Ramos (cell line): ENCODE measurements around the gene EPC1.

Source experiments
- in situ Hi-C: fragments of 300-500 bp; cut with MboI; formaldehyde crosslinking; loops from one replicate; pipeline ENCODE4 v1.14.3; 2022; ENCODE audit warnings: low sequenced_read_pairs; ENCODE audit not compliant: unreplicated experiment

The EPC1 gene

DNA sequence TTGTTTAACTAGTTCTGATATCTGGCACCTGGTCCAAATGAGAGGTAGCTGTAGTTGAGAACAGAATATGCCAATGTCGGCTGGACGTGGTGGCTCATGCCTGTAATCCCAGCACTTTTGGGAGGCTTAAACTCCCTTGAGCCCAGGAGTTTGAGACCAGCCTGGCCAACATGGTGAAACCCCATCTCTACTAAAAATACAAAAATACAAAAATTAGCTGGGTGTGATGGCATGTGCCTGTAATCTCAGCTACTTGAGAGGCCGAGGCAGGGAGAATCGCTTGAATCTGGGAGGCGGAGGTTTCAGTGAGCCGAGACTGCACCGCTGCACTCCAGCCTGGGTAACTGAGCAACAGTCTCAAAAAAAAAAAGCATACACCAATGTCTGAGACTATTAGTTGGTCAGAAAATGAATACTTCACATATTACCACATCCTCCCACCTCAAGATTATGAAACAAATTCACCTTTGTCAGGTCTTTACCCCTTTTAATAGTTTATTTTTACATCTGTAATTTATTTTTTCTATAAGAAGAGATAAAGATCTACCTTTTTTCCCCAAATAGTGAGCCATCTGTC is 38.8 kb downstream of the EPC1 start:
- in situ Hi-C loops: no loop called here

DNA sequence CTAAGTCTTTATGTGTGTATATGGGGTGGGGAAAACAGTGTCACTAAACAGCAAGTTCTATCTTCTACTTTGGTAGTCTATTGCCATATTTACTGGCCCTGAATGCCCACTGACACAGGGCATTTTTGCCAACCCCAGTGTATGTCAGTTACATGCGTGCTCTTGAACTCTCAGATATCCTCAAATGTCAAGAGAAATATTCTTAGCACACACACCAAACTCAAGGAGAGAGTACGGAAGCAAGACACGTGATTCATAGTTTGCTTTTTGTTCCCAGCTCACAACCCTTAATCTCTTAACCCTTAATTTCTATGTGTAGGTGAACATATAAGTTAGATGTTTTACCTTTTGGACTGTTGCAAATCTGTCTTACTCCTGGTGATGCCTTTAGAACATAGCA is 39.3 kb downstream of the EPC1 start:
- in situ Hi-C loops: no loop called here

DNA sequence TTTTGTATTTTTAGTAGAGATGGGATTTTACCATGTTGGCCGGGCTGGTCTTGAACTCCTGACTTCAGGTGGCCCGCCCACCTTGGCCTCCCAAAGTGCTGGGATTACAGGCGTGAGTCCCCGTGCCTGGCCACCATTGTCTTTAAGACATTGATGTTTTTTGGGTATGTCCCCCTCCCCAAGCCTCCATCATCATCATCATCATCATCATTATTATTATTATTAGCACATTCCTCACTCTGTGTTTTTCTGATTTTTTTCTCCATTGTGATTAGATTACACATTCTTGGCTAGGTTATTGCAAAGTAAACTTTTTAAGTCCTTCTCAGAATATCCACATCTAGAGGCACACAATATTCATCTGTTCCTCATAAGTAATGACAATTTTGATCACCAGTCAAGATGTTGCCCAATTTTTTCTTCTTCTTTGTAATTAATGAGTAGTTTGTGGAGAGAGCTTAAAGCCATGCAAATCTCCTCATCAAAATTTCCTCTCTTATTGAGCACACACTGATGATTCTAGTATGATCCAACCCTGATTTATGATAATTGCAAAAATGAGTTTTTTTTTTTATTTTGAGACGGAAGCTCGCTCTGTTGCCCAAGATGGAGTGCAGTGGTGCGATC is 47.5 kb downstream of the EPC1 start:
- in situ Hi-C loops: no loop called here

DNA sequence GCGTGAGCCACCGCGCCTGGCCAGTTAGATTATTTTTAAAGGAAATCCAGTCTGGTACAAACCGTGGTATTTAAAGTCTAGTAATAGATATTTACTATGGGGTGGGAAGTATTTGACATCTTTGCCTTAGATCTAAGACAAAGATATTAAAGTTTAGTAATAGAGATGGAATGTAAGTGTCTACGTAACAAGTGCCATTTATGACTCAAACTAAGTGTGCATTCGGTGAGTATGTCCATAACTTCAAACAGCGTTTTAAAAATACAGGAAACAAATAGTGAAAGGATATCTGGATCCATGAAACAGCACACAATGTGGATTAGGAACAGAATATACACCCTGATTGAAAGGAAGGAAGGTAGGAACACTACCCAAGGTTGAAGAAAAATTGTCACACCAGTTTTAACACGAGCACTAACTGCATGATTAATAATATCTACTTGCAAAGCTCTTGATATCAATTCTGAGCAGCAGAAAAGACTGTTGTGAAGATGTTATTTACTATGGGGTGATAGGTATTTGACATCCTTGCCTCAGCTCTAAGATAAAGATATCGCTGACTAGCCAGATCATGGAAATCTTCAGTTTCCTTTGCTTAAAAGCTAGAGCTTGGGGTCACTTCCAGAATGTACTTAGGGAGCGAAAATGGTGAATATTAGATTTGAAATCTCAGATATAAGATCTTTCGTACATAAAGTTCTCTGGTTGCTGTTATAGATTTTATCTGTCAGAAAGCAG is 48.7 kb downstream of the EPC1 start:
- in situ Hi-C loops: no loop called here

DNA sequence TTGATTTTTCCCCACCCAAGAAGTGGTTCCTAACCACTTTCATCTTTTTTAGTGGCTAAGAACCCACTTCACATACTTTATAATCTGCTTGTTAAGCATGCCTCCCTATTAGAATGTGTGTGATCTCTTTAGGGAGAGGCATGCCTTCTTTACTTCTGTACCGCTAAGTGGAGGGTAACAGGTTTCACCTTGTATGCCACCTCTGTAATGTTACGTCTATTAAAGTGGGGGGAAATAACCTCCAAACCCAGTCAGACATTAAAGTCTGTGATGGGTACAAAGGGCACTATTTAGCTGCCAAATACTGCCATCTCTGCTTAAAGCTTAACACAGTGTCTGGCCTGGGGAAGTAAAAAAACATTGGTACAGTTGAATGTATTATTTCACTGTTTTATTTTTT is 51.9 kb downstream of the EPC1 start:
- in situ Hi-C loops: no loop called here

DNA sequence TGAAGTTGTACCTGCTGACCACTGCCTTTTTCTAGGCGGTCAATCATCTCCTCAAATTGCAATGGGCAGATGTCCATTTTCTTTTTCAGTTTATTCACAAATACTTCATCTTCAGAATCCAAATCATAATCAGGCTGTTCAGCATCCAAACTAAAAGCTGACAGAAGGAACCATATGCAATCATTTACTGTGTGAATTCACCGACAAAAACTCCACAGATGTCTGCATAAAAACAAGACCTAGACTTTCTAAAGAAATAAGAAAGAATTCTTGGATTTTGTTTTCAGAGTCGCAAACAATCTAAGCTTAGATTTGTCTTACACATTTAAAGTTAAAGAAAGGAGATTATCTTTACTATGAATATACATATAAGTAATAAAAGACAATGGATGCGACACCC is 53.4 kb downstream of the EPC1 start:
- in situ Hi-C loops: no loop called here

DNA sequence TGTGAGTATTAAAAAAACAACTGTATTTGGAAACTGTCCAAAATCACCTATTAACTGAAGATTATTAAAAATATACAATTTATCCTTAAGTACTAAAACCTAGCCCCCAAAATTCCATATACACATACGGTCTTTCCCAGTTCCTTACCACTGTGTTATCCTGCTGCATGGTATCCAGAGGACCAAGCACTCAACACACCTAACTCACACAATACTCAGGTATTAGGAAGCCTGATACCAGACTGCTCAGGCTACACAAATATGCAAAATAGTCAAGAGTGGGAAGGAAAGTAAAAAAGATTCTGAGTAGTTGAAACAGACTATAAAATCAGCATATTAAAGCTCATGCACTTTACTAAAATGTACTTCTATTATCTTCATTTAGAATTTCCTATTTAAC is 67.2 kb downstream of the EPC1 start:
- in situ Hi-C loops: no loop called here

DNA sequence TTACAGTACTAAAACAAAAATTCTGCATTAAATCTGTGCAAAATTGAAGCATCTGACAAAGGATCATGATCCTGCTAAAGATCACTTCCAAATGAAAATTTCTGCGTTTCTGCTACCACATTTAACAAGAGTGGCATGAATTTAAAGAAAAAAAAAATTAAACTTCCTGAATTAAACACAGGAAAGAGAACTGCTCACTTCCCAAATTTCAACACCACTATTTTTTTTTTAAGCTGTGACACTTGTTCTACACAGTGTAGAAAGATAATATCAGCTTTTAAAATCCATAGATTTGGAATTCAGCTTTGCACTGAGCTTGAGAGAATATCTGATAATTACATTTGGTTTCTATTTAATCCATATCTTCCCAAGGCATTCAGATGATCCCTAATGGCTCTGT is 73.6 kb downstream of the EPC1 start:
- in situ Hi-C loops: loop anchor here (25.0 kb wide), 1 partner anchor 89 kb away; no protein-coding TSS in a partner anchor

DNA sequence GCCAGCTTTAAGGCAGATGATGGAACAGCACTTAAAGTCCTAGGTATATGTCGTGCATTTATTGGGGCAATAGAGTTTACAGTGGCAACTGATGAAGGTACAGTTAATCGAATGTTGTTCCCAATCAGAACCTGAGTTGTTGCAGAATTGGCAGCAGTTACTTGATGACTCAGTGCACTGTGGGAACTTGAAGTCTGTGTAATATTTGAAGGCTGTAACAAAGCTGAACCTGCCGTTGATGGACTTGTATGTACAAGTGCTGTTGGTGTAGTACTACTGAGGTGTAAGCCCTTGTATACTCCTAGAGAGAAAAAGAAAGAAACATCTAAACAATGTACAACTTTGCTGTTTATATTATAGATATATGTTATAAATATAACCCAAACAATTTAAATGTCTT is 75.3 kb downstream of the EPC1 start:
- in situ Hi-C loops: loop anchor here (25.0 kb wide), 1 partner anchor 91 kb away; no protein-coding TSS in a partner anchor

DNA sequence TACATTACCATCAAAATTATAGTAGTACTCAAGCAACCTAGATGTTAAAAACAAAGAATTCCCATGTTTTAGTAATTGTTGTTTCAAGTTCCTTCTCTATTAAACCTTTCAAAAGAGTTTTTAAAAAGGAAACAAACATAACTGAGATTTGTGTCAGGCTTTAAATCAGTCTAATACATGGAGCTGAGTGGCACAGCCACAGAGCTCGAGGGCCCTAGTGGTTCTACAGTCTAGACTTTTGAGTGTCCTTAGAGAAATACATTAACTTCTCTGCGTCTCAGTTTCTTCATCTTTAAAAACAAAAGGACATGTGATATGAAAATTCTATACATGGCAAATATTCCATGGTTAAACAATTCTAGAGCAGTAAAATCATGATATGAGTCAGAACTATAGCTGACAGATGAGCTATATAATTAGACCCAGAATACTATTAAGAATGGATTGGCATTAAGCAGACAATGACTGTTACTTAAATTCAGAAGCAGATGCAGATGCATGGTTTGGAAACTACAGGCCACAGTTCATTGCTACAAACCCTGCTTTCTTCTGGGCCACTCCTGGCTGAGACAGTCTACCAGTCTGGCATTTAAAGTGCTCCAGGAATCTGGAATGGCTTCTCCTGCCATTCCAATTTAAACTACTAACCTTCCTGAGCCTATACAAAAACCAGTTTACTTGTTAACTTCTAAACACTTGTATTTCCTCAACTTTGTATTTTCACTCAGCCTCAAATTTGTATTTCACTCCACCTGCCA is 77.4 kb downstream of the EPC1 start:
- in situ Hi-C loops: loop anchor here (25.0 kb wide), 1 partner anchor 93 kb away; no protein-coding TSS in a partner anchor

DNA sequence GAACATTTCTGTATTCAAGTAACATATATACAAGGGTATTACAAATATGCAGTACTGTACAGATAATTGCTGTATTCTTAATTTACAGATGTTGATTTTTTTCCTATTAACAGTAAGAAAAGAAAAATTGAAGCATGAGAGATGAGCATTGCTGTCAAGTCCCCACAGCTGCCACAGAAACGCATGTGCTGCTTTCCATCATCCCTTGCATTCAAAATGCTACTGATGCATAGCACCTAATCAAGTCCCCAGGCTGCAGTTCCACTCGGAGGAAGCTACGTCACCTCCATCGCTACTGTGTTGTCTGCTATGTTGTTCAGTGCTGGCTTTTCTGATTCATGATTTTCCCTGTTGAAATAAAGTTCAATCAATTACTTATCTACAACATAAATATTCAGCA is 78.2 kb downstream of the EPC1 start:
- in situ Hi-C loops: loop anchor here (25.0 kb wide), 1 partner anchor 94 kb away; no protein-coding TSS in a partner anchor

DNA sequence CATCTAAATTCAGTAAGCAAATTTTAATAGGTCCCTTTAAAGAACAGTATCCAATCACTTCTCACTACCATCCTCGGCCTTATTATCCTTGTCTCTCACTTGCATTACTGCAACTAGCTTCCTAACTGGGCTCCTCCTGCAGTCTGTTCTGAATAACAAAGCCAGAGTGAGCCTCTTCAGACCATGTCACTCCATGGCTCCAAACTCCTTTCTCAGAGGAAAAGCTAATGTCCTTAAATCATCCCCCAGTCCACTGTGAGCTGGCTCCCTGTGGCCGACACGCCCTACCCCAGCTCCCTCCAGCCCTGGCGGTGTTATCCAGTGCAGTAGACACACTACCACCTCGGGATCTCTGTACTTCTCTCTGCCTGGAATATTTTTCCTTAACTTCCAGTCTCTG is 80.0 kb downstream of the EPC1 start:
- in situ Hi-C loops: loop anchor here (25.0 kb wide), 1 partner anchor 95 kb away; no protein-coding TSS in a partner anchor

DNA sequence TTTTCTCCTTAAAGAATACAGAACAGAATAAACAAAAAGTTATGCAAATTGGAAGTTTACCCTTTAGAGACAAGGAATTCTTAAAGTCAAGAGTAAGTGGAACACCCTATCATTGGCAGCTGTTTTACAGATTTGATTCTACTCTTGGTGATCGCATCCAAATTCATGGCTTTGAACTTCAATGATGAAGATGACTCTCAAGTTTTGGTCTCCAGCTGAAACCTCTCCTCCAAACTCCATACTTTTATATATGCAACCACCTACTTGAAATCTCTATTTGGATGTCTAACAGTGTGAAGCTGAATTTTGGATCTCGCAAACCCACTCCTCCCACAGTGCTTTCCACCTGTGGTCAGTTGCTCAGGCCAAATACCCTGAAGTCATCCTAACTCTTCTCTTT is 80.4 kb downstream of the EPC1 start:
- in situ Hi-C loops: loop anchor here (25.0 kb wide), 1 partner anchor 96 kb away; no protein-coding TSS in a partner anchor

DNA sequence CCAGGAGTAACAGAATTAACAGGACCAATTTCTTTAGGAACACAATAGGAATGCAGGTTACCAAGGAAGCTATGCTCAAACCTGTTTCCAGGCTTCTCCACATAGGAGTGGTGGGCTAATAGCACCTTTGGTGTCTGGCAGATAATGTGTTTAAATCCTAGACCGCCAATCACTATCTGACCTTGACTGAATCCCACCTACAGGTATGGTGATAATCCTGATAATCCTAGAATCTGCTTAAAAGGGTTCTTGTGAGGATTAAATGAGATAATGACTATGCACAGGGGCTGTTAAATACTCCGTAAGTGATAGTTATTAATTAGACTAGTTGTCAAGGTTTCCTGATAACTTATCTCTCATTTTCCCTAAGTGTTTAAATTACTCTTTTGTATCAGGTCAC is 81.2 kb downstream of the EPC1 start:
- in situ Hi-C loops: loop anchor here (25.0 kb wide), 1 partner anchor 97 kb away; no protein-coding TSS in a partner anchor

DNA sequence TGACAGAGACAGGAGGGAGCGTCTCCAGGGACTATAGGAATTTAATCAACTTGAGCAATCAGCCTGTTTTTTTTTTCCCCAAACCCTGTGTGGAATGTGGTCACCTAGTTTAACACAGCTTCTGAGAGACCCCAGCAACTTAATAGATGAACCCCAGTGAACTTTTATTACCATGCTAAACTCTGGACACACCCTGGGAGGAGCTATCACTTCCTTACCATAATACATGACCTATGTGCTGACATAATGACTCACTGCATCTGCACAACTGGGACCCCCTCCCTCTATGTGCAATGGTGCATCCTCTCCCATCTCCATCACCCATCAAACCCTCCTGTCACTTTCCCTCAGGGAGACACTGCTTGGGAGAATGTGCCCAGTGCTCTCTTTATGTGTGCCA is 83.7 kb downstream of the EPC1 start:
- in situ Hi-C loops: loop anchor here (25.0 kb wide), 1 partner anchor 99 kb away; no protein-coding TSS in a partner anchor

DNA sequence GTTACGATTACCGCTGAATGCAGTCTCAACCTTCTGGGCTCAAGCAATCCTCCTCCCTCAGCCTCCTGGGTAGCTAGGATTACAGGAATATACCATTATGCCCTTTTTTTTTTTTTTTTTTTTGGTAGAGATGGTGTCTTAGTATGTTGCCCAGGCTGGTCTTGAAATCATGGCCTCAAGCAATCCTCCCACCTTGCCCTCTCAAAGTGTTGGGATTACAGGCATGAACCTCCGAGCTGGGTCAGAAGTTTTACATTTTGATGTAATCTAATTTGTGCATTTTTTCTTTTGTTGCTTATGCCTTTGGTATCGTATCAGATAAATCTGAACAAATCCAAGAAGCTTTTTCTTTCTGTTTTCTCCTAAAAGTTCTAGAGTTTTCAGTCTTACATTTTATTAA is 87.4 kb downstream of the EPC1 start:
- in situ Hi-C loops: loop anchor here (25.0 kb wide), 1 partner anchor 103 kb away; no protein-coding TSS in a partner anchor

DNA sequence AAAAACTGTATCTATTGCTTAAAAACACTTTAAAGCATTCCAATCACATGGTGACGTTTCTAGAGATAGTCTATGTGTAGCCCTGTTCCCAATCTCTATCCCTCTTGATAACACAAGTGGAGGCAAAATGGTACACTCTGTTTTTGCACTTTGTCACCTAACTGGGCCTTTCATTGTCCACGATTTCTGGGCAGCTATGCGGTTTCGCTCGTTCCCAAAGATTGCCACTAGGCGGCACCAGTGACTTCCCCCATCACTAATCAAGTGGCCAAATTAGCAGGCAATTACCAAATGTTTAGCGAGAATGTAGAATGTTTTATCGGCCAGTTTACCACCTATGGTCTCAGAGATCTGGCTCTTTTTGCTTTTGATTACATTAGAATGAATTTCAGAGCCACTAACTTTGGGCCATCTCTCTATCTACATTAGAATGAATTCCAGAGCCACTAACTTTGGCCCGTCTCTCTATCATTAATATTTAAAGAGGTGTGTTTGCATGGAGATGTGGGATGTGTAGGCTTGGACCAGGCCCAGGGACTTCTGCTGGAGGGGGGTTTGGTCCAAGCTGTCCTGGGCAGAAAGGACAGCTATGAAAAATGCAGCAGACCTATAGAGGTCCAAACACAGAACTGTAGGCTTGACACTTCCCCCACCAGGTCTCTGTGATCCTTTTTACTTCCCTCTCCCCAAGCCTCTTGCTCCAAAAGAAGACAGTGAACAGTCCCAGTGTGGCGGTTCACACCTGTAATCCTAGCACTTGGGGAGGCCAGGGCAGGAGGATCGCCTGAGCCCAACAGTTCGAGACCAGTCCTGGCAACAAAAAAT is 90.1 kb downstream of the EPC1 start:
- in situ Hi-C loops: loop anchor here (25.0 kb wide), 1 partner anchor 105 kb away; no protein-coding TSS in a partner anchor

DNA sequence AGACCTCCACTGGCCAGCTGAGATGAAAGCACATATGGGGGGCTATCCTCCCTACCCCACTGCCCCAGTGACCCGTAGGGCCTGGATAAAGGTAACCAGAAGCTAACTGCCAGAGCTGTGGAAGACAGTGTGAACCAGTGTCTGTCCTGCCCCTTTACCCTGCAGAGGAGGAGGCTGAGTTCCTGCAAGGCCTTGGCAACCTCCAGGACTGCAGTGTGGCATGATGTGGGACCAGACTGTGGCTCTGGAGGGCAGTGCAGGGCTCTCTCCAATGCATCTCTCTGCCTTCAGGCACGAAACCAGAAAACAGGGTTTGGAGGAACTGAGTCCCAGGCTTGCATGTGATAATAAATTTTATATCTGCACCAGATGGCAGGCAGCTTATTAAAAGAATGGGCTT is 93.1 kb downstream of the EPC1 start:
- in situ Hi-C loops: loop anchor here (25.0 kb wide), 1 partner anchor 108 kb away; no protein-coding TSS in a partner anchor

DNA sequence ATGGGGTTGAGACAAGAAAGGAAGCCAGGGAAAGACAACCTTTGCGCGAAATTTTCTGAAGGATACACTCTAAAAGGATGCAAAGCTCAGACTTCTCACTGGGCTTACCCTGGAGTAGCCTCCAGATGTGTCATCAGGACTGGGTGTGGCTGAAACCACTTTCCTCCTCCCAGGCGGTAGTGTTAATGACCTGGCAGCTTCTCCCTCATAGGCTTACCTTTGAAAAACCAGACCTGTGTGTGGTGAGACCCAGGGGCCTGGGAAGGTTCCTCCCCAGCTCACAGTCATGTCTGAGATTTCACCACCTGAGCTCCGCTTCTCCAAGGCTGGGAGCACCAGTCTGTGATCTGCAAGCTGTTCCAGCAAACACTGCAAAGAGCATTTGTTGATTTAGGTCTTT is 93.7 kb downstream of the EPC1 start:
- in situ Hi-C loops: loop anchor here (25.0 kb wide), 1 partner anchor 109 kb away; no protein-coding TSS in a partner anchor
